GM12878 (cell line): ENCODE data around the gene CREB3. TPM values are rescaled to one million over a fixed set of nuclear protein-coding genes. Genes with fewer than 3 reads are reported as not detected.

Source experiments
- ATAC-seq: fragments of 200-7000 bp; cut with Tn5 transposase; 3 replicates; pipeline ENCODE4 v1.9.1; 2020; ENCODE audit warnings: mild to moderate bottlenecking, moderate library complexity
- BruUV-seq: library from RNA; stranded (reverse); fragments of 400-500 nt; replicated peaks from 2 replicates; lab custom pipeline; 2021; lab: Mats Ljungman, UMichigan
- CTCF ChIA-PET: fragments of 300-600 bp; sonication (Branson Sonifier 250); formaldehyde crosslinking; extraction: SDS; loops from one replicate; lab custom pipeline; 2021; ENCODE audit warnings: inconsistent platforms; lab: Yijun Ruan, JAX
- POLR2A ChIA-PET: fragments of 350-600 bp; formaldehyde crosslinking; extraction: SDS; loops from one replicate; lab custom pipeline; 2021; ENCODE audit warnings: inconsistent platforms; lab: Charles Lee
- RAD21 ChIA-PET: fragments of 300-600 bp; sonication (Branson Sonifier 250); formaldehyde crosslinking; loops from one replicate; lab custom pipeline; 2023; ENCODE audit warnings: antibody characterized with exemption; ENCODE audit not compliant: unreplicated experiment; lab: Charles Lee
- SMC1A ChIA-PET: fragments of 300-600 bp; sonication (Branson Sonifier 250); formaldehyde crosslinking; loops from one replicate; lab custom pipeline; 2023; ENCODE audit not compliant: unreplicated experiment, uncharacterized antibody; lab: Charles Lee
- DNase-seq: peaks from one replicate; pipeline ENCODE4 v3.0.0-alpha.2; 2011; ENCODE audit warnings: low read depth, low spot score
- FAIRE-seq: peaks from 3 replicates; lab custom pipeline; 2011; peaks lifted over from hg19 to GRCh38; lab: Jason Lieb, UNC
- H2AFZ ChIP-seq: 2 replicates; pipeline ENCODE4 v1.6.0; 2011; ENCODE audit warnings: low read depth, low read length, control low read depth; ENCODE audit not compliant: control insufficient read depth
- H3K27ac ChIP-seq: 2 replicates; pipeline ENCODE4 v1.5.1; 2011; ENCODE audit warnings: control low read depth; ENCODE audit not compliant: control insufficient read depth, insufficient read depth
- H3K27me3 ChIP-seq, 2 experiments: replicated peaks in 1 of 2; 2 replicates each; pipeline versions ENCODE4 v1.6.0 to v1.6.1; 2011; ENCODE audit warnings: low read length in 1 of 2; ENCODE audit not compliant: control insufficient read depth in 2 of 2, insufficient read depth in 2 of 2
- H3K36me3 ChIP-seq, 2 experiments: 2 replicates each; pipeline ENCODE4 v1.5.1; 2011; ENCODE audit warnings: low read length in 1 of 2; ENCODE audit not compliant: control insufficient read depth in 2 of 2, insufficient read depth in 2 of 2
- H3K4me1 ChIP-seq: 2 replicates; pipeline ENCODE4 v1.6.1; 2011; ENCODE audit warnings: mild to moderate bottlenecking, low read length, moderate library complexity, mixed read lengths; ENCODE audit not compliant: control insufficient read depth, insufficient read depth
- H3K4me2 ChIP-seq: 2 replicates; pipeline ENCODE4 v1.6.0; 2011; ENCODE audit warnings: control low read depth; ENCODE audit not compliant: control insufficient read depth, insufficient read depth
- H3K4me3 ChIP-seq: fragments of 200-600 bp; sonication (generic); 2 replicates; pipeline ENCODE4 v1.5.1; 2016
- H3K79me2 ChIP-seq: 2 replicates; pipeline ENCODE4 v1.6.0; 2011; ENCODE audit warnings: low read length; ENCODE audit not compliant: control insufficient read depth, insufficient read depth
- H3K9ac ChIP-seq: 2 replicates; pipeline ENCODE4 v1.8.0; 2011; ENCODE audit warnings: low read length, control low read depth, mixed read lengths; ENCODE audit not compliant: control insufficient read depth, insufficient read depth
- H3K9me3 ChIP-seq: replicated peaks from 3 replicates; pipeline ENCODE4 v1.5.1; 2011; ENCODE audit warnings: mild to moderate bottlenecking, low read length; ENCODE audit not compliant: control insufficient read depth, insufficient read depth
- H4K20me1 ChIP-seq: 2 replicates; pipeline ENCODE4 v1.6.0; 2011; ENCODE audit not compliant: control insufficient read depth, insufficient read depth
- CEBPB ChIP-seq, 2 experiments: fragments of 150-350 bp in 1 of 2; IDR thresholded peaks; 2 replicates each; pipeline ENCODE4 v1.6.1; 2012 to 2014; ENCODE audit warnings: low read depth in 2 of 2, low read length in 2 of 2, borderline replicate concordance in 1 of 2, inconsistent platforms in 1 of 2
- E4F1 ChIP-seq: fragments of 450-650 bp; IDR thresholded peaks from 2 replicates; pipeline ENCODE4 v1.6.1; 2018; ENCODE audit warnings: borderline replicate concordance, mild to moderate bottlenecking; ENCODE audit not compliant: partially characterized antibody
- HDGF ChIP-seq: fragments of 450-650 bp; IDR thresholded peaks from 2 replicates; pipeline ENCODE4 v1.6.1; 2016; ENCODE audit warnings: antibody characterized with exemption
- IKZF1 ChIP-seq: fragments of 450-650 bp; conservative IDR thresholded peaks from 2 replicates; pipeline ENCODE4 v1.6.1; 2017; ENCODE audit warnings: antibody characterized with exemption, mild to moderate bottlenecking
- IRF4 ChIP-seq: IDR thresholded peaks from 2 replicates; pipeline ENCODE4 v1.6.1; 2011; ENCODE audit warnings: low read depth, low read length
- JUNB ChIP-seq: IDR thresholded peaks from 2 replicates; pipeline ENCODE4 v1.6.1; 2016; ENCODE audit warnings: antibody characterized with exemption, mild to moderate bottlenecking
- LARP7 ChIP-seq: fragments of 450-650 bp; IDR thresholded peaks from 2 replicates; pipeline ENCODE4 v1.6.1; 2017; ENCODE audit warnings: mild to moderate bottlenecking
- MTA3 ChIP-seq: IDR thresholded peaks from 2 replicates; pipeline ENCODE4 v1.6.1; 2012; ENCODE audit warnings: low read length, inconsistent platforms, borderline replicate concordance
- PAX5 ChIP-seq: IDR thresholded peaks from 2 replicates; pipeline ENCODE4 v1.6.1; 2011; ENCODE audit warnings: low read depth, low read length, borderline replicate concordance
- POLR2A ChIP-seq: IDR thresholded peaks from 2 replicates; pipeline ENCODE4 v1.6.1; 2011; ENCODE audit warnings: low read depth, mild to moderate bottlenecking, low read length
- RAD21 ChIP-seq: IDR thresholded peaks from 2 replicates; pipeline ENCODE4 v1.6.1; 2011; ENCODE audit warnings: mild to moderate bottlenecking, low read depth, low read length, moderate library complexity; ENCODE audit not compliant: insufficient read depth
- RB1 ChIP-seq: fragments of 450-650 bp; formaldehyde crosslinking; IDR thresholded peaks from 2 replicates; pipeline ENCODE4 v1.6.1; 2017; ENCODE audit warnings: mild to moderate bottlenecking, borderline replicate concordance
- SMC3 ChIP-seq: IDR thresholded peaks from 2 replicates; pipeline ENCODE4 v1.6.1; 2011; ENCODE audit warnings: low read length, improper control_type of control experiment, borderline replicate concordance
- ZBTB33 ChIP-seq: fragments of 450-650 bp; IDR thresholded peaks from 2 replicates; pipeline ENCODE4 v1.6.1; 2017; ENCODE audit warnings: mild to moderate bottlenecking
- ZNF24 ChIP-seq: fragments of 450-650 bp; IDR thresholded peaks from 2 replicates; pipeline ENCODE4 v1.6.1; 2017; ENCODE audit warnings: antibody characterized with exemption, mild to moderate bottlenecking
- WGBS: methylation state at CpG from one replicate; pipeline ENCODE4 v1.1.6; 2016; ENCODE audit warnings: low lambda C conversion rate; ENCODE audit not compliant: insufficient replicate concordance, insufficient coverage; ENCODE audit errors: missing lambda C conversion rate; 5-methylcytosine and 5-hydroxymethylcytosine counted together
- in situ Hi-C: fragments of 300-500 bp; cut with MboI; formaldehyde crosslinking; loops from 9 replicates; pipeline ENCODE4 v1.14.3; 2018; ENCODE audit warnings: mixed read lengths
- intact Hi-C: fragments of 100-400 bp; cut with micrococcal nuclease; formaldehyde crosslinking; loops from one replicate; pipeline ENCODE4 v1.14.2; 2022; ENCODE audit not compliant: unreplicated experiment
- polyA plus RNA-seq, 11 experiments: library from polyadenylated mRNA; depleted of rRNA in 4 of 11; unstranded in 6 of 11; stranded (reverse) in 5 of 11; fragments of >200 nt; fragmentation: Nextera tagmentation in 4 of 11; fragmentation: Illumina TruSeq in 1 of 11; extraction: Ambion mirVana in 4 of 11; extraction: Trizol in 1 of 11; gene quantifications; 1 replicate in 1 of 11; 2 replicates in 10 of 11; pipeline versions ENCODE4 v1.2.1 to v1.2.3, GENCODE V29; 2011 to 2016; ENCODE audit warnings: inconsistent platforms in 2 of 11, missing spikeins in 2 of 11, low read depth in 1 of 11
- total RNA-seq, 4 experiments: library from RNA; depleted of rRNA in 3 of 4; stranded (reverse); fragments of >200 nt in 3 of 4; fragmentation: Illumina TruSeq in 1 of 4; extraction: Trizol in 1 of 4; gene quantifications; 2 replicates each; pipeline versions ENCODE4 v1.2.1 to v1.2.3, GENCODE V29; 2013 to 2021

The CREB3 gene
- total and polyA plus RNA-seq, 10 of the 15 experiments (the other 5 are each of a cell fraction or from before 2014, with no cell fraction given) = 9.8 to 38.9 (median 19.8) TPM

GRCh38 chr9:35771075-35771433, 38.6 kb downstream of the CREB3 start (continued):
- TF ChIP-seq RAD21 (no peak), POLR2A (no peak), IKZF1 (no peak), PAX5 (no peak)

- intact Hi-C loops = no loop called here
- H3K79me2 ChIP-seq = peaks cover 3% of the 10 kb centered on the region; the same call in 1 of the 2 replicates
- no peak overlapping the region for H3K4me3 ChIP-seq
- no peaks in the 10 kb centered on the region for H3K27me3 ChIP-seq
- DNase-seq = no peak
- no peaks in the 10 kb centered on the region for H4K20me1 ChIP-seq
- H3K9me3 ChIP-seq = no peaks in the 10 kb centered on the region
- H3K4me2 ChIP-seq = no peak overlapping the region
- no peak for ATAC-seq
- ChIA-PET RAD21 (interaction anchor here (1.0 kb wide), 1 partner anchor 34 kb away, joined by 3 read pairs; no protein-coding TSS in a partner anchor), SMC1A (interaction anchor here (0.9 to 1.7 kb wide), 5 partner anchors 9 to 124 kb away, joined by 3 to 5 read pairs (median 3); no protein-coding TSS in a partner anchor), POLR2A (interaction anchor here (1.0 kb wide), 1 partner anchor 11 kb away, joined by 3 read pairs; no protein-coding TSS in a partner anchor)
- WGBS = 100% methylated on average over 1 of the region's 1 CpG
- H3K36me3 ChIP-seq = peaks cover 0 to 3% of the 10 kb centered on the region in 2 experiments; a peak in 1 of 4 replicates
- no peak for FAIRE-seq
- no peaks in the 10 kb centered on the region for H3K4me1 ChIP-seq
- H3K27ac ChIP-seq = no peak overlapping the region
- no TSS peak for BruUV-seq
- in situ Hi-C loops = no loop called here
- H2AFZ ChIP-seq = no peak overlapping the region
- no peak for TF ChIP-seq ZNF24
- TF ChIP-seq RB1 = no peak
- TF ChIP-seq HDGF = no peak
- TF ChIP-seq ZBTB33 = no peak
- TF ChIP-seq SMC3 = no peak
- TF ChIP-seq MTA3 = no peak
- no peak for TF ChIP-seq LARP7
- TF ChIP-seq IRF4 = no peak
- TF ChIP-seq E4F1 = no peak
- no peak for TF ChIP-seq CEBPB (IDR thresholded peaks at IDR 0.05; ENCODE audit: borderline replicate concordance in 1 of 2, low read depth in 2 of 2, low read length in 2 of 2)
- no peak for TF ChIP-seq JUNB
- TF ChIP-seq, all 136 proteins: peak for 0
- CTCF ChIA-PET = interaction anchor here (0.9 to 4.7 kb wide), 10 partner anchors 10 to 110 kb away, joined by 3 to 23 read pairs (median 4); partner anchors contain the start of genes GBA2 and RGP1
- H3K9ac ChIP-seq = no peak overlapping the region
These were observed 39.1 kb downstream of the CREB3 start for GRCh38 chr9:35771534-35771933.
